ENCODE data around the gene CCL22.

CCL22 gene

DNA sequence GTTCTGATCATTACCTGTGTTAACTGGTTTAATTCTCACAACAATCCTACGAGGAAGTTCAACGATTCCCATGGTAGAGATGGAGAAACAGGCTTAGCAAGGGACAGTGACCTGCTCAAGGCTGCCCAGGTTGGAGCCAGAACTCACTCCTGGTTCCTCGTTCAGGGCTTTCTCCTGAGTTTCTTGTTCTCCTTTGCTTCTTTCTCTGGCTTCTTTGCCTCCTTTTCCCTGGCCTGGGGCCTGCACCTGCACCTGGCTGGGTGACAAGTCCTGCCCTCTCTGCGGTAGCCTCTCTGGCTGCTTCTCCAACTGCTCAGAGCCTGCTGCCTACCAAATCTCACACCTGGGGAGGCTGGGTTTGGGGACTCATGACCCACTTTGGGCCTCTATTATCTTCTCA, 2.8 kb downstream of the CCL22 start:
- TF ChIP-seq, protein P1, sequence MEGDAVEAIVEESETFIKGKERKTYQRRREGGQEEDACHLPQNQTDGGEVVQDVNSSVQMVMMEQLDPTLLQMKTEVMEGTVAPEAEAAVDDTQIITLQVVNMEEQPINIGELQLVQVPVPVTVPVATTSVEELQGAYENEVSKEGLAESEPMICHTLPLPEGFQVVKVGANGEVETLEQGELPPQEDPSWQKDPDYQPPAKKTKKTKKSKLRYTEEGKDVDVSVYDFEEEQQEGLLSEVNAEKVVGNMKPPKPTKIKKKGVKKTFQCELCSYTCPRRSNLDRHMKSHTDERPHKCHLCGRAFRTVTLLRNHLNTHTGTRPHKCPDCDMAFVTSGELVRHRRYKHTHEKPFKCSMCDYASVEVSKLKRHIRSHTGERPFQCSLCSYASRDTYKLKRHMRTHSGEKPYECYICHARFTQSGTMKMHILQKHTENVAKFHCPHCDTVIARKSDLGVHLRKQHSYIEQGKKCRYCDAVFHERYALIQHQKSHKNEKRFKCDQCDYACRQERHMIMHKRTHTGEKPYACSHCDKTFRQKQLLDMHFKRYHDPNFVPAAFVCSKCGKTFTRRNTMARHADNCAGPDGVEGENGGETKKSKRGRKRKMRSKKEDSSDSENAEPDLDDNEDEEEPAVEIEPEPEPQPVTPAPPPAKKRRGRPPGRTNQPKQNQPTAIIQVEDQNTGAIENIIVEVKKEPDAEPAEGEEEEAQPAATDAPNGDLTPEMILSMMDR (IDR thresholded peaks at IDR 0.05; ENCODE audit: low read depth, low read length, missing control alignments) = no peak
- no peak overlapping the region for H3K4me3 ChIP-seq (ENCODE audit: low read depth, low read length)
- no peak for DNase-seq (ENCODE audit: low read depth)
- in situ Hi-C loops (cut with HindIII; ENCODE audit: low sequenced_read_pairs) = no loop called here

DNA sequence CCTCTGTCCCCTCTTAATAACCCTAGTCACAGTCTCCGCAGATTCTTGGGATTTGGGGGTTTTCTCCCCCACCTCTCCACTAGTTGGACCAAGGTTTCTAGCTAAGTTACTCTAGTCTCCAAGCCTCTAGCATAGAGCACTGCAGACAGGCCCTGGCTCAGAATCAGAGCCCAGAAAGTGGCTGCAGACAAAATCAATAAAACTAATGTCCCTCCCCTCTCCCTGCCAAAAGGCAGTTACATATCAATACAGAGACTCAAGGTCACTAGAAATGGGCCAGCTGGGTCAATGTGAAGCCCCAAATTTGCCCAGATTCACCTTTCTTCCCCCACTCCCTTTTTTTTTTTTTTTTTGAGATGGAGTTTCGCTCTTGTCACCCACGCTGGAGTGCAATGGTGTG, 5.6 kb downstream of the CCL22 start:
- in situ Hi-C loops (cut with HindIII; ENCODE audit: low sequenced_read_pairs) = no loop called here
- DNase-seq (ENCODE audit: low read depth) = no peak
- TF ChIP-seq, protein P1 (IDR thresholded peaks at IDR 0.05; ENCODE audit: low read depth, low read length, missing control alignments) = no peak
- H3K4me3 ChIP-seq (ENCODE audit: low read depth, low read length) = no peak overlapping the region

DNA sequence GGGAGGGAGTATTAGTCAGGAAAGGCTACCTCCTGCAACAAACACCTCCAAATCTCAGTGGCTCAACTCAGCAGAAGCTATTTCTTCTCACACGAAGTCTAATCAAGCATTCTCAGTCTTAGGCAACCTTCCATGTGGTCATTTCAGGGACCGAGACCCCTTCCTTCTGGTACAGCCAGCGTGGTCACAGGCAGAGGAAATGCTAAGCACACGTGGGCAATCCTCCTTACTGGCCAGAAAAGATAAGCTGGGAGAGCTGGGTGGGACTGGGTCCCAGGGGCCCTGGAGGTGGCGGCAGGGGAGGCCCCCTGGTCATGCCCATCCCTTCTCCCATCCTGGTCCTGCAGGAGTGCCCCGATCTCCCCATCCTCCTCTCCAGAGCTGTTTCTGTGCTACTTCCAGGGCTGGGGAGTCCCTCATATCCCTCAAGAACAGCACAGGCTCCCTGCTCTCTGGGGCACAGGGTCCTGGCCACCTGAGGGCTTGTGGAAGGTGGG, 8.0 kb downstream of the CCL22 start:
- DNase-seq (ENCODE audit: low read depth) = no peak
- TF ChIP-seq, protein P1 (IDR thresholded peaks at IDR 0.05; ENCODE audit: low read depth, low read length, missing control alignments) = no peak
- in situ Hi-C loops (cut with HindIII; ENCODE audit: low sequenced_read_pairs) = no loop called here
- no peak overlapping the region for H3K4me3 ChIP-seq (ENCODE audit: low read depth, low read length)

DNA sequence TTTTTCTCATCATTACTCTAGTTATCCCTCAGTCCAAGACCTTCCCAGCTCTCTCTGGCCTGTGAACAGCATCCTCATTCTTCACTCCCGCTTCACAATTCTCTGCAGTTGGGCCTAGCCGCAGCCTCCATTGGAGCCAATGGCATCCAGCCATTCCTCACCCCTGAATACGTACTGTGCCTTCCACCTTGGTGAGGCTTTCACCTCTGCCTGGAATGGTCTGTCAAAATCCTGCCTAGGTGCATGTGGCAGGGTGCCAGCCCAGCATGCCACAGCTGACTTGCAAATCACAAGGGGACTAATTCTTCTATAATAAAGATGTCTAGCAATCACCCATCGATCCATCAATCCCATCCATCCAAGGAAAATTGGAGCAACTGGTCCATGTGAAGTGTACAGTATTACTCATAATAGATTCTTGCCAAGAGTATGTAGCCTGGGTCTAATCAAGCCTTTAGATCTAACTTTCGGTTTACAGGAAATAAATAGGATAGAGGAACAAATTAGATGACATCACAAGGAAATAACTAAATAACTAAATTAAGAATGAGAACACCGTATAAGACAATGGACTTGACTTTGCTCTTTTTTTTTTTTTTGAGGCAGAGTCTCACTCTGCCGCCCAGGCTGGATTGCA, 8.7 kb downstream of the CCL22 start:
- in situ Hi-C loops (cut with HindIII; ENCODE audit: low sequenced_read_pairs) = no loop called here
- TF ChIP-seq, protein P1 (IDR thresholded peaks at IDR 0.05; ENCODE audit: low read depth, low read length, missing control alignments) = no peak
- no peak for DNase-seq (ENCODE audit: low read depth)
- H3K4me3 ChIP-seq (ENCODE audit: low read depth, low read length) = no peak overlapping the region

DNA sequence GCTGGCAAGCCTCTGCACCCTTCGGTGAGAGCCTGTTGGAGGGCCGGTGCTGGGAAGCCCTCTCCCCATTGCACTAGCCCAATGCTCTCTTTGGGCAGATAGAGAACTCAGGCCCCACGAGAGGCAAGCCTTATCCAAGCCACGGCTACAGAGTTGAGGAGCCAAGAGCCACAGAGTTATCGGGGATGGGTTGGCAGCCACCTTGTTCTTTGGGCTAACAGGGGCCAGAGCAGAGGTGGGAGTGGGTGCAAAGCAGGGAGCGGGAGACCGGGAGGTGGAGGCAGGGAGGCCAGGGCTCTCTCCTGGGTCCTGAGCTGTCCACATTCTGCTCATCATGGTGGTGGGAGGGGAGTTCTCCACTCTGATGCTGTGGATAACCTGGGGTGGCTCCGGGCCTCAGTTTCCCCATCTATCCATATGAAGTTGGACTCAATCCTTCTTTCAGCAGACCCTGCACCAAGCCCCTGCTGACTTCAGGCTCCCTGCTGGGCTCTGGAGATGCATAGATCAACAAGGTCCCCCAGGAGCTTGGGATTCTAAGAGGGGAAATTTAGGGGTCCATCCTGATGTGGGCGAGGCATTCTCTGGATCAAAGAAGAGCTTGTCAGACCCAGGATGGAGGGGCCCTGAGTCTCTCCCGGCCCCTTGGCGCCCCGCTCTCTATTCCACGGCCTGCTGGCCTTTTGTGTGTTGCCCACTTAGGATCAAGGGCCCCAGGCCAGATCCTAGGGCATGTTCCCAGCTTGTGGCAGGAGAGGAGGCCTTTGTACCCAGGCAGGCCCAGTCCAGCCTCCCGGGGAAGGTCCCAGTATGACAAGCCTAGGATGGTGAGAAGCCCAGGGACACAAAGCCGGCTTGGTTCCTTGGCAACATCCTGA, 13.2 kb downstream of the CCL22 start:
- in situ Hi-C loops (cut with HindIII; ENCODE audit: low sequenced_read_pairs) = no loop called here
- TF ChIP-seq, protein P1 (IDR thresholded peaks at IDR 0.05; ENCODE audit: low read depth, low read length, missing control alignments) = no peak
- DNase-seq (ENCODE audit: low read depth) = no peak
- H3K4me3 ChIP-seq (ENCODE audit: low read depth, low read length) = peak overlapping the region; percentile 24

DNA sequence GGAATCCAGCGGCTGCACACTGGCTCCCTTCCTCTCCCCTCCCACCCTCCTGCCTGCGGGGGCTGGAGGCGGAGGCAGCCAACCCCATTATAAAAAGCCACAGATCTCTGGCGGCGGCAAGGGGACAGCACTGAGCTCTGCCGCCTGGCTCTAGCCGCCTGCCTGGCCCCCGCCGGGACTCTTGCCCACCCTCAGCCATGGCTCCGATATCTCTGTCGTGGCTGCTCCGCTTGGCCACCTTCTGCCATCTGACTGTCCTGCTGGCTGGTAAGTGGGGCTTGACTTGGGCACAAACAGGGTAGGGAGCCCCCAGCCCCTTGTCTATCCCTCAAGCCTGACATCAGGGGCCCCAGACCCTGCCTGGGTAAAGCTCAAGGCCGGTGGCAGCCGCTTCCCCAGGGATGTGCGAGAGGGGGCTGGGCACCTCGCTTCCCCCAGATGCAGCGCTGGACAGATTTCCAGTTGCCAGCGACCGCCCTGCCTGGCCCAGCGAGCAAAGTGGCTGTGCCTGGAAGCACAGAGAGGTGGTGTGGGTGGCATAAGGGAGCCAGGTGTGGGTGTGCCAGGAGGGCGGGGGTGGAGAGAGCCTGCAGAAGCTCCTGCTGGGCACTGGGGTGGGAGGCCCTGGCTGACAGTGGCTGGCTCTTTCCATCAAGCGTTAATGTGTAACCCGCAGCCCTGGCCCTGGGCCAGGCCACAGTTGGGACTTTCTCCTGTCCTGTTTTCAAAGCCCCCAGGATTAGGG, 14.0 kb downstream of the CCL22 start, which contains the start of gene CX3CL1:
CX3CL1 (plus strand) TSS at position 119 of the 745 bp plus-strand sequence; CDS start at position 198, 79 bp downstream.
- in situ Hi-C loops (cut with HindIII; ENCODE audit: low sequenced_read_pairs) = no loop called here
- DNase-seq (ENCODE audit: low read depth) = peak; percentile 20
- TF ChIP-seq, protein P1 (IDR thresholded peaks at IDR 0.05; ENCODE audit: low read depth, low read length, missing control alignments) = peak; percentile 22
- H3K4me3 ChIP-seq (ENCODE audit: low read depth, low read length) = peak within 1 kb of the TSS; percentile 24
